ENCODE data around the gene TAOK3. TPM values are rescaled to one million over a fixed set of nuclear protein-coding genes. Genes with fewer than 3 reads are reported as not detected.

TAOK3 gene
- total and polyA plus RNA-seq, 2 of the 8 experiments (the other 6 are each of a cell fraction or from before 2014, with no cell fraction given): 5.2 to 9.3 TPM

GRCh38 chr12:118299791-118300460 is 72.8 kb downstream of the TAOK3 start:
- H4K5ac ChIP-seq (ENCODE audit: insufficient read length, low read depth, low read length): no peak overlapping the region
- WGBS, 2 experiments (ENCODE audit: extremely low coverage in 1 of 2, insufficient coverage in 1 of 2, insufficient read length in 1 of 2, insufficient replicate concordance in 2 of 2, low coverage in 1 of 2, low lambda C conversion rate in 2 of 2, missing lambda C conversion rate in 1 of 2): 71% methylated on average over 5 of the region's 5 CpGs; no CpG with 5 or more reads in 1 of the 2 experiments
- no peak for TF ChIP-seq ZNF274 (IDR thresholded peaks at IDR 0.05; ENCODE audit: borderline replicate concordance, extremely low read depth, low read length)
- TF ChIP-seq FOSL1 (IDR thresholded peaks at IDR 0.05; ENCODE audit: insufficient read depth, low read depth, low read length): no peak
- TF ChIP-seq POU5F1 (IDR thresholded peaks at IDR 0.05; ENCODE audit: low read depth, low read length): no peak
- no peak for TF ChIP-seq RXRA (IDR thresholded peaks at IDR 0.05; ENCODE audit: insufficient read depth, low read depth, low read length)
- no peak for TF ChIP-seq KDM4A (IDR thresholded peaks at IDR 0.05; ENCODE audit: low read depth, low read length, severe bottlenecking)
- no peak for TF ChIP-seq CEBPB (IDR thresholded peaks at IDR 0.05; ENCODE audit: low read depth, low read length)
- no peak for TF ChIP-seq TAF7 (optimal IDR thresholded peaks at IDR 0.05; ENCODE audit: borderline replicate concordance, low read depth, low read length)
- TF ChIP-seq SUZ12 (IDR thresholded peaks at IDR 0.05; ENCODE audit: low read length): no peak
- no peak for TF ChIP-seq CHD2 (IDR thresholded peaks at IDR 0.05; ENCODE audit: low read length)
- no peak for TF ChIP-seq CREB1 (IDR thresholded peaks at IDR 0.05)
- no peak for TF ChIP-seq HDAC2 (IDR thresholded peaks at IDR 0.05; ENCODE audit: borderline replicate concordance in 1 of 2, low read depth in 2 of 2, low read length in 2 of 2)
- no peak for TF ChIP-seq SIN3A (conservative IDR thresholded peaks at IDR 0.05 in 1 of 2, IDR thresholded peaks at IDR 0.05 in 1 of 2; ENCODE audit: low read depth in 1 of 2, low read length in 2 of 2)
- TF ChIP-seq RBBP5 (IDR thresholded peaks at IDR 0.05; ENCODE audit: borderline replicate concordance, low read depth, low read length): no peak

More at GRCh38 chr12:118299791-118300460, 72.8 kb downstream of the TAOK3 start:
- Histone ChIP-seq H3K56ac (replicated peaks; ENCODE audit: insufficient read length, low read depth, low read length) (no peak overlapping the region), H3K4me3 (ENCODE audit: extremely low read depth in 1 of 4, insufficient read depth in 2 of 4, low read depth in 3 of 4, low read length in 4 of 4) (no peak overlapping the region), H3K9ac (replicated peaks in 1 of 4; ENCODE audit: extremely low read depth in 1 of 4, low read depth in 3 of 4, low read length in 3 of 4) (no peak overlapping the region), H3K23ac (ENCODE audit: insufficient read length) (no peak overlapping the region), H2BK15ac (ENCODE audit: low read length) (no peak overlapping the region), H2BK12ac (ENCODE audit: low read depth, low read length) (no peak overlapping the region), H3K14ac (ENCODE audit: insufficient read length) (no peak overlapping the region), H3K9me3 (ENCODE audit: insufficient read depth in 2 of 2, low read depth in 1 of 2, low read length in 1 of 2) (no peaks in the 10 kb centered on the region), H2AFZ (ENCODE audit: low read length) (no peak overlapping the region), H3K79me2 (ENCODE audit: control insufficient read depth in 1 of 2, insufficient read depth in 2 of 2, low read length in 2 of 2) (no peaks in the 10 kb centered on the region), H2BK120ac (replicated peaks; ENCODE audit: low read depth, low read length) (no peak overlapping the region), H3K27ac (ENCODE audit: low read depth, low read length) (no peak overlapping the region), H3K27me3 (replicated peaks in 1 of 4; ENCODE audit: control insufficient read depth in 3 of 4, extremely low read depth in 1 of 4, insufficient read depth in 3 of 4, low read length in 3 of 4) (no peaks in the 10 kb centered on the region), H3K79me1 (ENCODE audit: low read depth, low read length) (no peaks in the 10 kb centered on the region), H3K18ac (ENCODE audit: extremely low read depth, low read length) (no peak overlapping the region), H4K91ac (replicated peaks; ENCODE audit: insufficient read length, low read length) (no peak overlapping the region), H3K4ac (replicated peaks; ENCODE audit: insufficient read length, low read depth, low read length) (no peak overlapping the region), H2BK20ac (ENCODE audit: low read length) (no peak overlapping the region), H3K23me2 (ENCODE audit: low read depth, low read length) (no peaks in the 10 kb centered on the region), H3K4me2 (ENCODE audit: insufficient read depth in 1 of 2, low read depth in 2 of 2, low read length in 2 of 2) (no peak overlapping the region), H3K4me1 (replicated peaks in 1 of 4; ENCODE audit: control insufficient read depth in 3 of 4, insufficient read depth in 4 of 4, low read length in 3 of 4) (no peaks in the 10 kb centered on the region; a peak in 1 of 7 replicates), H2AK5ac (ENCODE audit: low read depth, low read length) (no peak overlapping the region), H4K20me1 (replicated peaks in 1 of 2; ENCODE audit: control insufficient read depth in 1 of 2, insufficient read depth in 2 of 2, low read length in 2 of 2) (no peaks in the 10 kb centered on the region), H3K36me3 (ENCODE audit: control insufficient read depth in 2 of 4, insufficient read depth in 4 of 4, low read length in 3 of 4) (no peaks in the 10 kb centered on the region), H4K8ac (ENCODE audit: extremely low read depth, insufficient read depth, low read length) (no peak overlapping the region), H2BK5ac (ENCODE audit: low read depth, low read length) (no peak overlapping the region)
- ChIA-PET CTCF (ENCODE audit: partially characterized antibody) (interaction anchor here (0.7 to 1.4 kb wide), 7 partner anchors 11 to 133 kb away, joined by 3 to 5 read pairs (median 3); no protein-coding TSS in a partner anchor), POLR2A (ENCODE audit: partially characterized antibody) (interaction anchor here (0.5 to 0.8 kb wide), 2 partner anchors 15 to 22 kb away, joined by 3 to 4 read pairs; no protein-coding TSS in a partner anchor)
- DNase-seq (ENCODE audit: low read depth in 1 of 2, low spot score in 2 of 2): no peak
- no peak for FAIRE-seq
